ENCODE results near the gene VCL.
A peak's percentile ranks its signal among the peaks of the same experiment; 100 is the strongest.
"Not testable (repeated sequence)": the region's sequence is repeated elsewhere in the genome, so short reads cannot be mapped to it uniquely, and the experiment has no call there.

Gene VCL

GRCh38 chr10:73997787-73998622 lies at the start of gene VCL:
TSS of gene VCL (plus strand) at chr10:73998116. CDS start at chr10:73998208, 92 bp downstream.
- DNase-seq: peak; percentile 99

- DNase-seq: no peak
Measured at GRCh38 chr10:73948947-73949633, 48.8 kb upstream of the VCL start.

DNA sequence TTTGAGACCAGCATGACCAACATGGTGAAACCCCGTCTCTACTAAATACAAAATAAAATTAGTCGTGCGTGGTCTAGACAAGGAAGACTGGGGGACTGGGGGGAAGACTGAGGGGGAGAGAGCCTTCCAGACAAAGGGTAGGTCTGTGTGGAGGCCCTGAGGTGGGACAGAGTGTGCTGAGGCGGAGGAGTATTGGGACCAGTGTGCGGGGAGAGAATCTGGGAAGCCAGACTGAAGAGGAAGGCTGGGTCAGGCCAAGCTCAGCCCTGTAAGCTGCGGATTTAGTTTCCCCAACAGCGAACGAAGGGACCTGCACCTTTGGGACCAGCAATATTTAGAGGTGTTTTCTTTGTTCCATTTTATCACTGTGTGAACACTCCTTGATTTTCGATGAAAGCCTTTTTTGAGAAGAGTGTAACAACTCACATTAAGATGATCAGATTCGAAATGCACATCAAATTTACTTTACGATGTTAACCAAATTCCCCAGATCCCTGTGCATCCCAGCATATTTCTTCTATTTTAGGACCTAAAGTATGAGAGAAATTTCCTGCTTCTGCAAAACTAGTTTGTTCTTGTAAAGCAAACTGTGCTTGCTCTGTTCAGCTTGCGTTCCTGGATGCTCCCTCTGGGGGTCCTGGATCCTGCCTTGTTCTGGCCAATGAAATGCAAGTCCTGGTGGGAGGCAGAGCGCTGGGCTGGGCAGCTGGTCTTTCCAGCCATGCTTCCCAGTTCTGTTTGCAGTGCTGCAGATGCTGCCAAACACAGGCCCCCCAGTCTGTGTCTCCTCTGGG lies 47.6 kb upstream of the VCL start:
- DNase-seq: no peak

DNA sequence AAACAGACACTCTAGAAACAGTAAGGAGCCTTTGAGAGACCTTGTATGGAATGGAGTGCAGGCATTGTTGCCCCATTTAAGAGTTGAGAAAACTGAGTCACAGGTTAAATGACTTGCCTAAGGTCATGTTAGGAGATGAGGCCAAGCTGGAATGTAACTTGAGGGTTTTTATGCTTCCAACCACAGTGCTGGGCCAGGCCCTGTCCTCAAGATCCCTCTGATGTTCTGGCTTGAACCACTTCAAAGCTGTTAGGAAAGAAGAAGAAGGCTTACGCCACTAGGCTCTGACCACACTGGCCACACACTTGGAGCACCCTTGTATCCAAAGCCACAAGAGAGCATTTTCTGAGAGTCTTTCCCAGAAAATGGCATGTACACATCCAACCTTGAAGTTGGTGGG lies 44.3 kb upstream of the VCL start:
- DNase-seq: no peak

GRCh38 chr10:73954737-73955136 lies 43.2 kb upstream of the VCL start:
- DNase-seq: no peak

- DNase-seq: no peak
Measured at GRCh38 chr10:73955719-73956118, 42.2 kb upstream of the VCL start.

GRCh38 chr10:73956476-73957359 lies 41.2 kb upstream of the VCL start:
- DNase-seq: peak; percentile 48

DNA sequence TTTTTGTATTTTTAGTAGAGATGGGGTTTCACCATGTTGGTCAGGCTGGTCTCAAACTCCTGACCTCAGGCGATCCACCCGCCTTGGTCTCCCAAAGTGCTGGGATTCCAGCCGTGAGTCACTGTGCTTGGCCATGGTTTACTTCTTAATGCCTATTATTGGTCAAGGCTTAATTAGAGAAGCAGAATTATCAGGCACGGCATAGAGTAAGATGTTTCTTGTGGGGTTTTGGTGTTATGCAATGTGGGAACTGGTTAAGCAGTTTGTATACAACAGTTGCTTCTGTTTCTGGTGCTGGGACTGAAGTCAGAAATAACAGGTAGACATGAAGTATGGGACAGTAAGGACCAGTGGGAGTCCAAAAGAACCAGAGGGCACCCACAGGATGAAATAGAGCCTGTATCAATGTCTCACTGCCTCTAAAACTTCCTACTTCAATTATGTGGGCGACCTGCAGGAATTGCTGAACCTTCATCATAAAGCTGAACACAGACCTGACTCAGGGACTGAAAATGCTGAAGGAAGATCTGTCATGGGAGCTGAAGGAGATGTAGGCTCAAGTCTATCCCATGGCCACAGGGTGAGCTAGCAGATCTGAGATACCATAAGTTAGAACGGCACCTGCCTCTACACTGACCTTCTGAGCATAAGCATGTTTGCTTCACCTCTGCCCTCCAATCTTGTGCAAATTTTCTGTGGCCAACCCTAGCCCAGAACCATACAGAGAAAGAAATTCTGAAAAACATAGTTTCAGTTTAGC lies 38.3 kb upstream of the VCL start:
- peak; percentile 40 for DNase-seq

- no peak for DNase-seq
Measured at GRCh38 chr10:73962386-73962785, 35.5 kb upstream of the VCL start.

DNA sequence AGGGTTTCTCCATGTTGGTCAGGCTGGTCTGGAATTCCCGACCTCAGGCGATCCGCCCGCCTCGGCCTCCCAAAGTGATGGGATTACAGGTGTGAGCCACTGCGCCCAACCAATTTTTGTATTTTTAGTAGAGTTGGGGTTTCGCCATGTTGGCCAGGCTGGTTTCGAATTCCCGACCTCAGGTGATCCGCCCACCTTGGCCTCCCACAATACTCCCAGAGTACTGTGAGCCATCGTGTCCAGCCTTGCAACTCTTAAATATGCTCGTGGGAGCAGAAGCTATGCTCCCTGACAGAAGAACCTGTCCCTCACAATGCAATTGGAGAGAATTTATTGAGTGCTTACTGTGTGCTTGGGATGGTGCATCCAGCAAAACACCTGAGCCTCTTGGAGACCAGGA lies 34.4 kb upstream of the VCL start:
- DNase-seq: not testable (repeated sequence)

GRCh38 chr10:73964743-73965142 lies 33.2 kb upstream of the VCL start:
- no peak for DNase-seq

- peak; percentile 55 for DNase-seq
Measured at GRCh38 chr10:73965267-73965889, 32.5 kb upstream of the VCL start.

DNA sequence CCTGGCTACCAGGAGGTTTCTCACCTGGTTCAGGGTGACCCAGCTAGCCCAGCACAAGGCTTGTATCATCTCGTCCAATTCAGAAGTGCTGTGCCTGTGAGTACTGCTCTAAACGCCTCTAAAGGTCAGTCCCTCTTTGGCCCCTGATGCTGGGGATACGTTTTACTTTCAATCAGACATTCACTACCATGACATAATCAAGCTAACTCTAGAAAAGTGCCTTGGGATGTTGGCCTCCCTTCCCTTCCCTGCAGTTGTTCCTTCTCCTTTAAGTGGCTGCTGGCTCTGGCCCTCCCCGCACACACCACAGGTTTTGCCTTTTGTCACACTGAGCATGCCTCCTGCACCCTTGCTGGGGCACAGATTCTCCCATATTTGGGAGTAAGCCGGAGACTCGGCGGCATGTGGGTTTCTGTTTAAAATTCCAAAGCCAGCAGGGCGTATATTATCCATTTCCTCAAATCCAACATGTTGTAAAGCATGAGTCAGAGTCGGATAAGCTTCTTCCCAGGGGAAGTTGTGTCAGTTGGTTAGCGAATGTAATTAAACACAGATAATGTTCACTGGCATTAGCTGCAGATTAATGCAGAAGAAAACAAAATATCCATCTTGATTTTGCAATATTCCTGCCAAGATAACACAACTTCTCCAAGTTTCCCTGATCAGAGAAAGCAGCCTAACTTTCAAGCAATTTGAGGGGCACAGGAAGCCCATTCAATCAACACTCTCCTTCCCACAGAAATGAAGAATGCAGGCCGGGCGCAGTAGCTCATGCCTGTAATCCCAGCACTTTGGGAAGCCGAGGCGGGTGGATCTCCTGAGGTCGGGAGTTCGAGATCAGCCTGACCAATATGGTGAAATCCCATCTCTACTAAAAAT lies 31.8 kb upstream of the VCL start:
- peak; percentile 100 for DNase-seq

- DNase-seq: peak; percentile 9
Measured at GRCh38 chr10:73967022-73967429, 30.9 kb upstream of the VCL start.

DNA sequence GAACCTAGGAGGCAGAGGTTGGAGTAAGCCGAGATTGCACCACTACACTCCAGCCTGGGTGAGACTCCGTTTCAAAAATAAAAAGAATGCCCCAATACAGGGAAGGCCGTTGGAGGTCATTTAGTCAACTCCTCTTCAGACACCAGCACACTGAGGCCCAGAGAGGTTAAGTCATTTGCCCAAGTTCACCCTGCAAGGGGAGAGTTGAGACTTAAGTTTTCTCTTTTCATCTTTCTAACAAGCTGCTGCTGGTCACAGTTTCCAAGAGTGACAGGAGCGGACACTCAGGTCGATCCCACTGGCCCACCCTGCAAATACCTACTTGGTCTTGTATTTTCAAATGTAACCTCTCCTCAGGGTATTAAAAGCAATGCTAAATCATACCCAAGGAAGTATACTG lies 30.4 kb upstream of the VCL start:
- no peak for DNase-seq

DNA sequence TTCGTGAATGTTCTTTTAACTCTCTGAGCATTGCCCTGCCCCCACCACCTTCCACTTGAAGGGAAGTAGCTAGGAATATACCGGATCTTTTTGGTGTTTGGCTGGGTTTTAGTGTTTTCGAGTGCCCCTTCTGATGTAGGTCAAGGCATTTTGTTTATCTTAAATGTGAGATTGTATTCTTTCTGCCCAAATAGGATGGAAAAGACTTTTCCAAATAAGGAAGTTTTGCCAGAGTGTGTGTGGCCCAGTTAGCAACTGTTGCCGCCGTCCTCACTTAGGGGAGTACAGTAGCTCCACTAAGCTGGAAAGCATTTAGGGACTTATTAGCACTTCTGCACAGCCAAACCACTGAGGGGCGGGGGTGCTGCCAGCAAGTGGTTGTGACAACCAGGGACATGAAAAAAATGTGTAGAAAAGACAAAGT lies 29.8 kb upstream of the VCL start:
- DNase-seq: peak; percentile 10

DNA sequence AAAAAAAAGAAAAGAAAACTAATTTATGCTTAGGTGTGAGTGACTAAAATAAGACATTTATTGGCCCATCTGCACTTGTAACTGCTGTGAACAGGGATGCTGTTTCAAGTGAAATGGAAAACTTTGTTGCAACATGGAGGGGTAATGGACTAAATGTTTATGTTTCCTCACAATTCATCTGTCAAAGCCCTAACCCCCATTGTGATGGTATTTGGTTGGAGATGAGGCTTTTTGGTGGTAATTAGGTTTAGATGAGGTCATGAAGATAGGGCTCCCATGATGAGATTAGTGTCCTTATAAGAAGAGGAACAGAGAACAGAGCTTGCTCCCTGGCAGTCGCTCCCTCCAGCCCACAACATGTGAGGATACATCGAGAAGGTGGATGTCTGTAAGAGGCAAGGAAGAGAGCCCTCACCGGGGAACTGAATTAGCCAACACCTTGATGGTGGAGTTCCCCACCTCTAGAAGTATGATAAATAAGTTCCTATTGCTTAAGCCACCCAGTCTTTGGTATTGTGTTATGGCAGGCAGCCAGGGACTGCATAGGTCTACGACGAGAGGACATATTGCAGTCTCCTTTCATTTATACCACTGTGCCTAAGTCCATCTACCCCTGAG lies 28.6 kb upstream of the VCL start:
- no peak for DNase-seq

- DNase-seq: no peak
Measured at GRCh38 chr10:73970845-73971244, 27.1 kb upstream of the VCL start.

GRCh38 chr10:73971636-73972354 lies 26.1 kb upstream of the VCL start:
- DNase-seq: no peak
